Mucosa of gallbladder (tissue), 1 donor: Measurements from ENCODE around the gene BGLAP. TPM values are rescaled to one million over a fixed set of nuclear protein-coding genes. Genes with fewer than 3 reads are reported as not detected.
"Not testable (repeated sequence)": the region's sequence is repeated elsewhere in the genome, so short reads cannot be mapped to it uniquely, and the experiment has no call there.

Experiments used
- DNase-seq: peaks from one replicate; pipeline ENCODE4 v3.0.0-alpha.2; 2020; ENCODE audit warnings: low spot score
- total RNA-seq: library from RNA; stranded (reverse); gene quantifications from one replicate; pipeline ENCODE4 v1.2.1, GENCODE V29; 2021
- donor health status: DM: no; HTN: no; CAD: no.

The BGLAP gene
- total RNA-seq = 3.0 TPM

GRCh38 chr1:156241926-156242325 lies at the start of gene BGLAP:
Gene BGLAP, plus strand, starts transcription at chr1:156242184. Its CDS starts 48 bp downstream, at chr1:156242232.
- DNase-seq = no peak

DNA sequence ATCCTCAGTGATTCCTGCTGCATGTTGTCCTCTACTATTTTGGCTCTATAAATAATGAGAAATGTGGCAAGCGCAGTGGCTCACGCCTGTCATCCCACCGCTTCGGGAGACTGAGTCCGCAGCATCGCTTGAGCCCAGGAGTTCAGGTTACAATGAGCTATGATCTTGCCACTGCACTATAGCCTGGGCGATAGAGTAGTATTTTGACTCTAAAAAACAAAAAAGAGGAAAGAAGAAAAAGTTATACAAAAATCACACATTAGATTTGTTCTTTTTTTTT lies 48.8 kb upstream of the BGLAP start:
- DNase-seq = no peak

DNA sequence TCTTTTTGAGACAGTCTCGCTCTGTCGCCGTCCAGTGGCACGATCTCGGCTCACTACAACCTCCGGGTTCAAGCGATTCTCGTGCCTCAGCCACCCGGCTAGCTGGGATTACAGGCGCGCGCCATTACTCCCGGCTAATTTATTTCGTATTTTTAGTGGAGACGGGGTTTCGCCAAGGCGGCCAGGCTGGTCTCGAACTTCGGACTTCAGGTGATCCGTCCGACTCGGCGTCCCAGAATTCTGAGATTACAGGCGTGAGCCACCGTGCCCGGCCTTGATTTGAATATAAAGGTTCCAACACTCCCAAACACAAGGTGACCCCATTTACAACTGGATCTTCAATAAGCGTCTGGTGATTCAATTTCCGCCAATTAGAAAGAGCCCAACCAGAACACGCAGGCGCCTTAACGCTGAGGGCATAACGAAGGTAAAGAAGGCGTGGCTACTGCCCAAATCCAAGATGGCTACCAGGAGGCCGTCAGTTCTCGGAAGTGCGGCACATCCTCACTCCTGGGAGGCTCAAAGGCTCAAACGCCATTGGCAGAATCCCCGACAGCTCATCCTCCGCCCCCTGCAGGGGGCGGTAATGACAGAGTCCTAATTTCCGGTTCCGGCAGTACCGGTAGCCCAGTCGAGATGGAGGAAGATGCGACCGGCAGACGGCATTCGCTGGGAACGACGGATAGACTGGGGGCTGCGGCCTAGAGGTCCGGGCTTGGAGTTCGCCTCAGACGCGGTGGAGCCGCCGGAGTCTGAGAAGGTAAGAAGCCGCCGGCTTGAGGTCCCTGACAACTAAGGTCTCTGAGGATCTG lies 48.3 kb upstream of the BGLAP start, which contains the start of gene SLC25A44:
Gene SLC25A44 (plus strand): TSS at position 617 of the 812 bp plus-strand sequence. CDS start 5,744 bp downstream, outside the sequence.
- DNase-seq = peak; percentile 98

GRCh38 chr1:156194300-156194652 lies 47.7 kb upstream of the BGLAP start:
- DNase-seq = no peak

- DNase-seq = no peak
Measured at GRCh38 chr1:156195853-156196252, 46.1 kb upstream of the BGLAP start.

- DNase-seq = no peak
Measured at GRCh38 chr1:156196445-156196844, 45.5 kb upstream of the BGLAP start.

- no peak for DNase-seq
Measured at GRCh38 chr1:156198831-156199349, 43.1 kb upstream of the BGLAP start.

DNA sequence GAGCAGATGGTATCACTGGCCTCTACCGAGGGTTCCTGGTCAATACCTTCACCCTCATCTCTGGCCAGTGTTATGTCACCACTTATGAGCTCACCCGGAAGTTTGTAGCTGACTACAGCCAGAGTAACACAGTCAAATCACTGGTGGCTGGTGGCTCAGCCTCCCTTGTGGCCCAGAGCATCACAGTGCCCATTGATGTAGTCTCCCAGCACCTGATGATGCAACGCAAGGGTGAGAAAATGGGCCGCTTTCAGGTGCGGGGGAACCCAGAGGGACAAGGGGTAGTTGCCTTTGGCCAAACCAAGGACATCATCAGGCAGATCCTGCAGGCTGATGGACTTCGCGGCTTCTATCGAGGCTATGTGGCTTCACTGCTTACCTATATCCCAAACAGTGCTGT lies 41.9 kb upstream of the BGLAP start:
- no peak for DNase-seq

DNA sequence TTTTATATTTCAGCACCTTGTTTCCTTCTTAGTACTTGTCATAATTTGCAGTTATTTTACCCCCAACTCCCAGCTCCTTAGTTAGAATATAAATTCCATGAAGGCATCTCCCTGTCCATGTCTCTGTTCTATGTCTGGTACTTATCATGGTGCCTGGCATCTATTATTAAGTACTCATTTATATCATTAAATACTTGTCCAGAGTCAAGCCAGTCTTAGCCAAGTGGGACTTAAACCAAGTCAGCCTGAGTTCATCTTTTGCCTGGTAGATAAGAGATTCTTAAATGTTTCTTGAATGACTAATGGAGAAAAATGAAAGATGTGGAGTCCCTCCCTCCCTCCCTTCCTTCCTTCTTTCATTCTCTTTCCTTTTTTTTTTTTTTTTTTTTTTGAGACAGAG lies 38.7 kb upstream of the BGLAP start:
- no peak for DNase-seq

DNA sequence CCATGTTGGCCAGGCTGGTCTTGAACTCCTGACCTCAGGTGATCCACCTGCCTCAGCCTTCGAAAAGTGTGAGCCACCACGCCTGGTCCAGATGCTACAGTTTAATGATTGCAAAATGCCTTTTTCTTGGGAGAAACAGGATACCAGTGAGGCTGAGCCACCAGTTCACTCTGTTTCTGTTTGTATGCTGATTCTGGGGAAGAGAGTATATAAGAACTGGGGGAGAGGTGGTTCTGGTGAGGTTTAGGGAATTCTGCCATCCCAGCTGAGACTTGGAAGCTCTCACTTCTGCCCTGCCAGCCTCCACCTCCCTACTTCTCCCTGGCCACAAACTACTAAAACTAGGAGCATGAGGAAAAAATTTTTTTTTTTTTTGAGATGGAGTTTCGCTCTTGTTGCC lies 37.3 kb upstream of the BGLAP start:
- DNase-seq = no peak

GRCh38 chr1:156211243-156211642 lies 30.7 kb upstream of the BGLAP start:
- no peak for DNase-seq

GRCh38 chr1:156212130-156212529 lies 29.9 kb upstream of the BGLAP start:
- no peak for DNase-seq

DNA sequence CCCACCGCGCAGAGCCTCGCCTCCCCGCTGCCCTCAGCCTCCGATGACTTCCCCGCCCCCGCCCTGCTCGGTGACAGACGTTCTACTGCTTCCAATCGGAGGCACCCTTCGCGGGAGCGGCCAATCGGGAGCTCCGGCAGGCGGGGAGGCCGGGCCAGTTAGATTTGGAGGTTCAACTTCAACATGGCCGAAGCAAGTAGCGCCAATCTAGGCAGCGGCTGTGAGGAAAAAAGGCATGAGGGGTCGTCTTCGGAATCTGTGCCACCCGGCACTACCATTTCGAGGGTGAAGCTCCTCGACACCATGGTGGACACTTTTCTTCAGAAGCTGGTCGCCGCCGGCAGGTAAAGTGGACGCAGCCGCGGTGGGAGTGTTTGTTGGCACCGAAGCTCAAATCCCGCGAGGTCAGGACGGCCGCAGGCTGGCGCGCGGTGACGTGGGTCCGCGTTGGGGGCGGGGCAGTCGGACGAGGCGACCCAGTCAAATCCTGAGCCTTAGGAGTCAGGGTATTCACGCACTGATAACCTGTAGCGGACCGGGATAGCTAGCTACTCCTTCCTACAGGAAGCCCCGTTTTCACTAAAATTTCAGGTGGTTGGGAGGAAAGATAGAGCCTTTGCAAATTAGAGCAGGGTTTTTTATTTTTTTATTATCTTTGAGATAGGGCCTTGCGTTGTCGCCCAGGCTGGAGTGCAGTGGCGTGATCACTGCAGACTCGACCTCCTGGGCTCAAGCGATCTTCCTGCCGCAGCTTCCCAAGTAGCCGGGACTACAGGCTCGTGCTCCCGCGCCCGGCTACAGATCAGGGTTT lies 28.9 kb upstream of the BGLAP start, which contains the start of gene PMF1:
Gene PMF1 (plus strand): TSS at position 175 of the 811 bp plus-strand sequence. CDS start 9 bp downstream, at position 184.
- peak; percentile 97 for DNase-seq

- no peak for DNase-seq
Measured at GRCh38 chr1:156213644-156213966, 28.4 kb upstream of the BGLAP start.

DNA sequence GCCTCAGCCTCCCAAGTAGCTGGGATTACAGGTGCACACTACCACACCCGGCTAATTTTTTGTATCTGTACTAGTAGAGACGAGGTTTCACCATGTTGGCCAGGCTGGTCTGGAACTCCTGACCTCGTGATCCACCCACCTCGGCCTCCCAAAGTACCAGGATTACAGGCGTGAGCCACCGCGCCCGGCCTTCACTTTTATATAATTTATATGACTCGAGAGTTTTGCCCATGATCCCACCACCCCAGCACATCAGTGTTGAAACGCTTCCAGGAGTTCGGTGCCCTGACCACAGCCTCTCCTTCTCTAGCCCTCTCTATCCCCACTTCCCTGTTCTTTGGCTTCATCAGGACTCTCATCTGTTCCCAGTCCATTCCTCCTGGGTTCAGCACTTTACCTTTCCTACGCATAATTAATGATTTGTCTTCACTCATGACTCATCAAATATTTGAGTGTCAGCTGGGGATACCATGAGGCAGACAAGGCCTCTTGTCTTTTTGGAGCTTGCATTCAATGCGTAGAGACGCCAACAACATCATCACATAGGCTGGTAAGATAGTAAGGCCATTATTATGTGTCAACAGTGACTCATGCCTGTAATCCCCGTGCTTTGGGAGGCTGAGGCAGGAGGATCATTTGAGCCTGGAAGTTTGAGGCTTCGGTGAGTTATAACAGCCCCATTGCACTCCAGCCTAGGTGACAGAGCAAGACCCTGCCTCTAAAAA lies 27.8 kb upstream of the BGLAP start:
- DNase-seq = no peak

GRCh38 chr1:156216361-156217086 lies 25.5 kb upstream of the BGLAP start:
- not testable (repeated sequence) for DNase-seq

- no peak for DNase-seq
Measured at GRCh38 chr1:156217871-156218270, 24.1 kb upstream of the BGLAP start.

GRCh38 chr1:156220226-156220625 lies 21.8 kb upstream of the BGLAP start:
- no peak for DNase-seq

DNA sequence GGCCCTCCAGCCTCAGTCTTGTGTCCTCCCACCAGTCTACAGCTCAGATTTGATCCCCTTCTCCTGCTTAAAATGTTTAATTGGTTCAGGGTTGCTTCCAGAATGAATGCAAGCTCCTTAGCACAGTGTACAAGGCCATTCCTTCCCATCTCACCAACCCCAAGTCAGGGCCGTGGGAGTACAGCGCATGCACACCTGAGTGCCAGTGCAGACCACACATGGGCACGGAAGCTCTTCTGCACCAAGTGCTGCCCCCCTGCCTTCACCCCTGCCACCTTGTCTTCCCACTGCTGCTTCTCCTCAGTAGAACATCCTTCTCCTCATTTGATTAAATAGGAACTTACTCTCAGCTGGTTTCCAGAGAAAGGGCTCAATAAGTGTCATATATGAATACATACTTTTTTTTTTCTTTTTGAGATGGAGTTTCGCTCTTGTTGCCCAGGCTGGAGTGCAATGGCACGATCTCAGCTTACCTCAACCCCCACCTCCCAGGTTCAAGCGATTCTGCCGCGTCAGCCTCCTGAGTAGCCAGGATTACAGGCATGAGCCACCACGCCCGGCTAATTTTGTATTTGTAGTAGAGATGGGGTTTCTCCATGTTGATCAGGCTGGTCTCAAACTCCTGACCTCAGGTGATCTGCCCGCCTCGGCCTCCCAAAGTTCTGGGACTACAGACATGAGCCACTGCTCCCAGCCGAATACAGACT lies 19.8 kb upstream of the BGLAP start:
- no peak for DNase-seq

DNA sequence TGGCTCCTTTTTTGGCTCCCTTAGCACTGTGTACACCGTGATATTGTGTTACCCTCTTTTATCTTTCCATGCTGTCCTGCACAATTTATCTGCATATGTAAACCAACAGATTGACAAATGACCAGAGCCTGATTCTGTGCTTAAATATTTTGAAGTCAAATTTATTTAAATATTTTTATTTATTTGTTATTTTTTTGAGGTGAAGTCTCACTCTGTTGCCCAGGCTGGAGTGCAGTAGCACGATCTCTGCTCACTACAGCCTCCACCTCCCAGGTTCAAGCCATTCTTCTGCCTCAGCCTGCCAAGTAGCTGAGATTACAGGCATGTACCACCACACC lies 16.3 kb upstream of the BGLAP start:
- no peak for DNase-seq

GRCh38 chr1:156226116-156226538 lies 15.9 kb upstream of the BGLAP start:
- DNase-seq = no peak
